Measurements from ENCODE around the gene SF3B3. TPM values are rescaled to one million over a fixed set of nuclear protein-coding genes. Genes with fewer than 3 reads are reported as not detected.

The SF3B3 gene
- total and polyA plus RNA-seq, 7 donors, result 23.8 to 98.5 (median 58.1) TPM

DNA sequence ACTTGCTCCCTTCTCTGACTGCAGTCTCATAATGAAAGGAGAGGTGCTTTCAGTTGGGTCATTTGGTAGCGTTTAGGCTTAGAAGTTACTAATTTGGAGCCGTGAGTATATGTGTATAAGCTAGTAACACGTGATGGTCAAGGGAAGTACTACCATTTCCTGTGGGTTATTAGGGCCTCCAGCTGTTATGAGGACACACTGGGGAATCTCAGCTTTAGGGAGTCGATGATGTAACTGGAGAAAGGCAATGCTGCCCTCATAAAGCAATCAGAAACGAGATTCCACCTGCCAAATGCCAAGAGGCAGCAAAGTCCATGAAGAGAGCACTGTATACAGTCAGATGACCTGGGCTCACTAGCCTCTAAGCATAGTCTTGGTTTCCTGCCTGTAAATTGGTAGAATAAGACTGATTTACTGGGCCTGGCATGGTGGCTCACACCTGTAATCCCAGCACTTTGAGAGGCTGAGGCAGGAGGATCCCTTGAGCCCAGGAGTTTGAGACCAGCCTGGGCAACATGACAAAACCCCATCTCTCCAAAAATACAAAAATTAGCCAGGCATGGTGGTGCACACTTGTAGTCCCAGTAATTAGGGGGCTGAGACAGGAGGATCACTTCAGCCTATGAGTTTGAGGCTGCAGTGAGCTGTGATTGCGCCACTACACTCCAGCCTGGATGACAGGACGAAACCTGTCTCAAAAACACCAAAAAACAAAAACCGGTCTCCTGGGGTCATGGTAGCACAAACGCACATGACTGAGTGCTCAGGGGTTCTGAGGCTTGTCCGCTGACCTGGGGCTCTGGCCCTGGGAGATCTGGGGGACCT is 53.0 kb downstream of the SF3B3 start:
- H3K9me3 ChIP-seq, result no peaks in the 10 kb centered on the region
- H3K4me1 ChIP-seq, result peaks cover 0 to 57% (median 43%) of the 10 kb centered on the region in 4 donors
- intact Hi-C loops (cut with DNase I), result loop anchor here (5.0 kb wide), 1 partner anchor 76 kb away; no protein-coding TSS in a partner anchor
- WGBS, 2 donors, result 44 to 54% methylated on average over 10 of the region's 10 CpGs
- H3K4me3 ChIP-seq, result no peak overlapping the region
- TF ChIP-seq POLR2AphosphoS5 (IDR thresholded peaks at IDR 0.05), result peak in 2 of 4 donors; percentile 20 to 52
- TF ChIP-seq EP300 (IDR thresholded peaks at IDR 0.05), result no peak
- TF ChIP-seq, protein P1, sequence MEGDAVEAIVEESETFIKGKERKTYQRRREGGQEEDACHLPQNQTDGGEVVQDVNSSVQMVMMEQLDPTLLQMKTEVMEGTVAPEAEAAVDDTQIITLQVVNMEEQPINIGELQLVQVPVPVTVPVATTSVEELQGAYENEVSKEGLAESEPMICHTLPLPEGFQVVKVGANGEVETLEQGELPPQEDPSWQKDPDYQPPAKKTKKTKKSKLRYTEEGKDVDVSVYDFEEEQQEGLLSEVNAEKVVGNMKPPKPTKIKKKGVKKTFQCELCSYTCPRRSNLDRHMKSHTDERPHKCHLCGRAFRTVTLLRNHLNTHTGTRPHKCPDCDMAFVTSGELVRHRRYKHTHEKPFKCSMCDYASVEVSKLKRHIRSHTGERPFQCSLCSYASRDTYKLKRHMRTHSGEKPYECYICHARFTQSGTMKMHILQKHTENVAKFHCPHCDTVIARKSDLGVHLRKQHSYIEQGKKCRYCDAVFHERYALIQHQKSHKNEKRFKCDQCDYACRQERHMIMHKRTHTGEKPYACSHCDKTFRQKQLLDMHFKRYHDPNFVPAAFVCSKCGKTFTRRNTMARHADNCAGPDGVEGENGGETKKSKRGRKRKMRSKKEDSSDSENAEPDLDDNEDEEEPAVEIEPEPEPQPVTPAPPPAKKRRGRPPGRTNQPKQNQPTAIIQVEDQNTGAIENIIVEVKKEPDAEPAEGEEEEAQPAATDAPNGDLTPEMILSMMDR (IDR thresholded peaks at IDR 0.05), result no peak
- no peak for TF ChIP-seq POLR2A (IDR thresholded peaks at IDR 0.05)
- H3K36me3 ChIP-seq, result peaks cover 3 to 17% (median 11%) of the 10 kb centered on the region in 4 donors
- no peaks in the 10 kb centered on the region for H3K27me3 ChIP-seq
- peak overlapping the region; percentile 3 to 44 (median 29) for H3K27ac ChIP-seq
- no peak for DNase-seq

GRCh38 chr16:70577256-70577698 is 53.7 kb downstream of the SF3B3 start:
- Histone ChIP-seq H3K9me3 (no peaks in the 10 kb centered on the region), H3K27ac (peak overlapping the region in 3 of 4 donors; percentile 3 to 44 (median 43)), H3K4me1 (peaks cover 0 to 55% (median 43%) of the 10 kb centered on the region in 4 donors), H3K36me3 (peaks cover 0 to 10% (median 5%) of the 10 kb centered on the region in 4 donors), H3K27me3 (no peaks in the 10 kb centered on the region), H3K4me3 (no peak overlapping the region)
- WGBS, 2 donors, result 75 to 77% methylated on average over 9 of the region's 9 CpGs
- no peak for TF ChIP-seq POLR2A (IDR thresholded peaks at IDR 0.05)
- TF ChIP-seq, protein P1 (IDR thresholded peaks at IDR 0.05), result no peak
- no peak for TF ChIP-seq POLR2AphosphoS5 (IDR thresholded peaks at IDR 0.05)
- TF ChIP-seq EP300 (IDR thresholded peaks at IDR 0.05), result no peak
- DNase-seq, result peak; percentile 65
- intact Hi-C loops (cut with DNase I), result loop anchor here (5.0 kb wide), 1 partner anchor 75 kb away; no protein-coding TSS in a partner anchor

DNA sequence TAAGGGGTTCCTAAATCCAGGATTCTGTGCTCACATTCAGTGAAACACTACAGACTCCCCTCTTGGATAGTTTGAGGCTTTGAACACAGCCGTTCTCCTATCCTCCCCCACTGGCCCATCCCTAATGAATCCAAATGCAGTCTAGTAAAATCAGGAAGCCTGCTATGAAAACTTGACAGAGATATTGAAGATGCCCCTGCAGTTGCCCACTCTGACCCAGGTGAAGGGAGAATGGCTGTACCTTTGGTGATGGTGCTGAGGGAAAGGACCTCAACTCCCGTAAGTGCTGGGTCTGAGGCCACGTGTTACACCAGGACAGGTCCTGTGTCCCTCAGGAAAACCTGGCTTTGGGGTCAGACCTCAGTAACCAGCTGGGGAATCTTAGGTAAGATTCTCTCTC is 54.4 kb downstream of the SF3B3 start:
- peaks cover 0 to 48% (median 39%) of the 10 kb centered on the region in 4 donors for H3K4me1 ChIP-seq
- no peaks in the 10 kb centered on the region for H3K9me3 ChIP-seq
- 84 to 88% methylated on average over 3 of the region's 3 CpGs for WGBS, 2 donors
- intact Hi-C loops (cut with DNase I), result loop anchor here (5.0 kb wide), 1 partner anchor 74 kb away; no protein-coding TSS in a partner anchor
- H3K36me3 ChIP-seq, result peaks cover 0 to 3% (median 0%) of the 10 kb centered on the region in 4 donors
- H3K27me3 ChIP-seq, result no peaks in the 10 kb centered on the region
- TF ChIP-seq EP300 (IDR thresholded peaks at IDR 0.05) (no peak), POLR2AphosphoS5 (IDR thresholded peaks at IDR 0.05) (no peak), POLR2A (IDR thresholded peaks at IDR 0.05) (no peak)
- TF ChIP-seq, protein P1 (IDR thresholded peaks at IDR 0.05), result no peak
- H3K27ac ChIP-seq, result no peak overlapping the region
- no peak for DNase-seq
- H3K4me3 ChIP-seq, result no peak overlapping the region

- TF ChIP-seq EP300 (IDR thresholded peaks at IDR 0.05) (no peak), POLR2A (IDR thresholded peaks at IDR 0.05) (no peak), POLR2AphosphoS5 (IDR thresholded peaks at IDR 0.05) (no peak)
- TF ChIP-seq, protein P1 (IDR thresholded peaks at IDR 0.05), result no peak
- H3K4me3 ChIP-seq, result no peak overlapping the region
- WGBS, 2 donors, result 78 to 86% methylated on average over 5 of the region's 5 CpGs
- no peaks in the 10 kb centered on the region for H3K27me3 ChIP-seq
- H3K9me3 ChIP-seq, result no peaks in the 10 kb centered on the region
- DNase-seq, result no peak
- intact Hi-C loops (cut with DNase I), result loop anchor here (5.0 kb wide), 1 partner anchor 73 kb away; no protein-coding TSS in a partner anchor
- peaks cover 0 to 36% (median 28%) of the 10 kb centered on the region in 4 donors for H3K4me1 ChIP-seq
- no peaks in the 10 kb centered on the region for H3K36me3 ChIP-seq
- H3K27ac ChIP-seq, result peak overlapping the region in 1 of 4 donors; percentile 58
These were observed 55.6 kb downstream of the SF3B3 start for GRCh38 chr16:70579248-70579647.
